Measurements from ENCODE around the gene CNTN5.

DNA sequence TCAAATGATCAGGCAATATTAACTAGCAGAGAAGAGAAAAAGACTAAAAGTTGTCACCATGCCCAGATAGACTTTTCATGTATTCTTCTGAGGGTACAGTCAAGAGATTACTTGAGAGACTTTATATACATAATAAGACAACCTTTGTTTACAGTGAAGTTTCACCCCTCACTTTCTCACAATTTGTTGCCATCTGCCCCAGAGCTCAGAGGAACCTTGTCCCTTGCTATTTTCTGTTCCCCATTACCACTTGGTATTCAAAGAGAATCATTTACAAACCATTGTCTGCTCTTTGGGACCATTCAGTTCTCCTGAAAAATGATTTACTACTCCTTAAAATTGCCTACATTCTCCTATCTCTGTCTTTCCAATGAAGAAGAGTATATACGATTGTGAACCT is 544.6 kb downstream of the CNTN5 start:
- TF ChIP-seq EZH2 (IDR thresholded peaks at IDR 0.05; ENCODE audit: insufficient read depth, poor library complexity, severe bottlenecking), result no peak
- TF ChIP-seq EZH2phosphoT487 (IDR thresholded peaks at IDR 0.05; ENCODE audit: insufficient read depth, low read depth), result no peak

Data from GM23248 (cell line).